Sigmoid colon (tissue), 7 donors: ENCODE data around the gene PIK3R5. TPM values are rescaled to one million over a fixed set of nuclear protein-coding genes. Genes with fewer than 3 reads are reported as not detected.
A peak's percentile ranks its signal among the peaks of the same experiment; 100 is the strongest.

Experiments
- DNase-seq: peaks from one replicate; pipeline ENCODE4 v3.0.0-alpha.2; 2019
- H3K27ac ChIP-seq, 4 donors: fragments of 200-600 bp; sonication (generic); one replicate each; pipeline ENCODE4 v1.5.1; 2016 to 2019; ENCODE audit warnings: mild to moderate bottlenecking in 1 of 4
- H3K27me3 ChIP-seq, 3 donors: fragments of 200-600 bp; sonication (generic); one replicate each; pipeline ENCODE4 v1.5.1; 2019; ENCODE audit warnings: mild to moderate bottlenecking in 1 of 3
- H3K36me3 ChIP-seq, 4 donors: fragments of 200-600 bp; sonication (generic); one replicate each; pipeline ENCODE4 v1.5.1; 2016 to 2019
- H3K4me1 ChIP-seq, 4 donors: fragments of 200-600 bp; sonication (generic); one replicate each; pipeline ENCODE4 v1.5.1; 2017 to 2019
- H3K4me3 ChIP-seq, 4 donors: fragments of 200-600 bp; sonication (generic); one replicate each; pipeline ENCODE4 v1.5.1; 2017 to 2019; ENCODE audit warnings: mild to moderate bottlenecking in 2 of 4, moderate library complexity in 1 of 4
- H3K9me3 ChIP-seq, 4 donors: fragments of 200-600 bp in 3 of 4; sonication (generic) in 3 of 4; one replicate each; pipeline versions ENCODE4 v1.5.1 to v1.6.1; 2013 to 2019
- CTCF ChIP-seq, 4 experiments: fragments of 450-650 bp in 3 of 4; fragments of 200-600 bp in 1 of 4; IDR thresholded peaks; one replicate each; pipeline ENCODE4 v1.5.1; 2016 to 2019; ENCODE audit warnings: antibody characterized with exemption in 4 of 4, mild to moderate bottlenecking in 3 of 4, moderate library complexity in 2 of 4
- EP300 ChIP-seq, 4 donors: sonication (generic); formaldehyde crosslinking; IDR thresholded peaks; one replicate each; pipeline ENCODE4 v1.6.1; 2017; ENCODE audit warnings: antibody characterized with exemption in 4 of 4
- POLR2A ChIP-seq, 2 donors: fragments of 450-650 bp; IDR thresholded peaks; one replicate each; pipeline ENCODE4 v1.6.1; 2016; ENCODE audit warnings: antibody characterized with exemption in 2 of 2, mild to moderate bottlenecking in 2 of 2, moderate library complexity in 2 of 2
- POLR2AphosphoS5 ChIP-seq, 4 donors: sonication (generic); formaldehyde crosslinking; IDR thresholded peaks; one replicate each; pipeline ENCODE4 v1.6.1; 2017; ENCODE audit warnings: antibody characterized with exemption in 4 of 4
- WGBS, 2 donors: extraction: QIAGEN DNeasy Blood & Tissue Kit; methylation state at CpG; one replicate each; pipeline ENCODE4 v1.1.7; 2013; 5-methylcytosine and 5-hydroxymethylcytosine counted together
- intact Hi-C: fragments of 100-400 bp; cut with DNase I; formaldehyde crosslinking; loops from one replicate; pipeline ENCODE4 v1.15.1; 2023
- polyA plus RNA-seq, 3 donors: library from polyadenylated mRNA; stranded (reverse); fragments of 200-250 nt; gene quantifications; one replicate each; pipeline ENCODE4 v1.2.3, GENCODE V29; 2013
- total RNA-seq, 4 donors: library from RNA; depleted of rRNA; stranded (reverse); fragments of >200 nt; gene quantifications; one replicate each; pipeline ENCODE4 v1.1.0, GENCODE V29; 2016
- donor health status: healthy with polysubstance abuse.
- donor health status: Bipolar disorder and iron deficiency.
- donor health status: healthy.

PIK3R5 gene
- total and polyA plus RNA-seq, 7 donors: 2.4 to 13.6 (median 8.2) TPM

GRCh38 chr17:8925141-8925540, 40.4 kb downstream of the PIK3R5 start:
- H3K9me3 ChIP-seq: peaks cover 5 to 26% (median 10%) of the 10 kb centered on the region in 4 donors
- H3K4me3 ChIP-seq: no peak overlapping the region
- H3K4me1 ChIP-seq: no peaks in the 10 kb centered on the region
- H3K27ac ChIP-seq: no peak overlapping the region
- no peak for DNase-seq
- no peaks in the 10 kb centered on the region for H3K36me3 ChIP-seq
- TF ChIP-seq POLR2A (IDR thresholded peaks at IDR 0.05) (no peak), CTCF (IDR thresholded peaks at IDR 0.05) (no peak), POLR2AphosphoS5 (IDR thresholded peaks at IDR 0.05) (no peak), EP300 (IDR thresholded peaks at IDR 0.05) (no peak)
- intact Hi-C loops: no loop called here
- no peaks in the 10 kb centered on the region for H3K27me3 ChIP-seq

GRCh38 chr17:8924595-8924994, 40.9 kb downstream of the PIK3R5 start:
- TF ChIP-seq POLR2A (IDR thresholded peaks at IDR 0.05) (no peak), POLR2AphosphoS5 (IDR thresholded peaks at IDR 0.05) (no peak), CTCF (IDR thresholded peaks at IDR 0.05) (no peak), EP300 (IDR thresholded peaks at IDR 0.05) (no peak)
- 73 to 76% methylated on average over 6 of the region's 6 CpGs for WGBS, 2 donors
- no peak overlapping the region for H3K27ac ChIP-seq
- no peaks in the 10 kb centered on the region for H3K4me1 ChIP-seq
- no peak overlapping the region for H3K4me3 ChIP-seq
- H3K9me3 ChIP-seq: peaks cover 5 to 22% (median 10%) of the 10 kb centered on the region in 4 donors
- DNase-seq: no peak
- no peaks in the 10 kb centered on the region for H3K36me3 ChIP-seq
- H3K27me3 ChIP-seq: no peaks in the 10 kb centered on the region
- intact Hi-C loops: no loop called here

GRCh38 chr17:8923762-8924161, 41.7 kb downstream of the PIK3R5 start:
- 80 to 100% methylated on average over 1 of the region's 1 CpG for WGBS, 2 donors

GRCh38 chr17:8922928-8923327, 42.6 kb downstream of the PIK3R5 start:
- peaks cover 2 to 12% (median 5%) of the 10 kb centered on the region in 4 donors for H3K9me3 ChIP-seq
- TF ChIP-seq POLR2A (IDR thresholded peaks at IDR 0.05) (no peak), EP300 (IDR thresholded peaks at IDR 0.05) (no peak), CTCF (IDR thresholded peaks at IDR 0.05) (no peak), POLR2AphosphoS5 (IDR thresholded peaks at IDR 0.05) (no peak)
- H3K27ac ChIP-seq: peak overlapping the region in 2 of 4 donors; percentile 42 to 59
- H3K4me3 ChIP-seq: no peak overlapping the region
- no peaks in the 10 kb centered on the region for H3K4me1 ChIP-seq
- H3K36me3 ChIP-seq: no peaks in the 10 kb centered on the region
- WGBS, 2 donors: 75 to 87% methylated on average over 4 of the region's 4 CpGs
- DNase-seq: no peak
- no peaks in the 10 kb centered on the region for H3K27me3 ChIP-seq
- intact Hi-C loops: no loop called here

More at GRCh38 chr17:8923762-8924161, 41.7 kb downstream of the PIK3R5 start:
- intact Hi-C loops: no loop called here
- Histone ChIP-seq H3K4me1 (no peaks in the 10 kb centered on the region), H3K27ac (peak overlapping the region in 1 of 4 donors; percentile 59), H3K4me3 (no peak overlapping the region), H3K9me3 (peaks cover 5 to 18% (median 9%) of the 10 kb centered on the region in 4 donors), H3K27me3 (no peaks in the 10 kb centered on the region), H3K36me3 (no peaks in the 10 kb centered on the region)
- no peak for TF ChIP-seq POLR2AphosphoS5 (IDR thresholded peaks at IDR 0.05)
- no peak for DNase-seq

- Histone ChIP-seq H3K9me3 (peaks cover 0 to 10% (median under 1%) of the 10 kb centered on the region in 4 donors), H3K4me3 (no peak overlapping the region), H3K4me1 (no peaks in the 10 kb centered on the region), H3K36me3 (no peaks in the 10 kb centered on the region), H3K27me3 (no peaks in the 10 kb centered on the region), H3K27ac (peak overlapping the region in 2 of 4 donors; percentile 42 to 59)
- TF ChIP-seq POLR2AphosphoS5 (IDR thresholded peaks at IDR 0.05) (peak in 2 of 4 donors; percentile 40 to 52), CTCF (IDR thresholded peaks at IDR 0.05) (no peak), POLR2A (IDR thresholded peaks at IDR 0.05) (no peak), EP300 (IDR thresholded peaks at IDR 0.05) (peak in 1 of 4 donors; percentile 17)
- WGBS, 2 donors: 63 to 66% methylated on average over 6 of the region's 6 CpGs
- intact Hi-C loops: no loop called here
- DNase-seq: no peak
Observed at GRCh38 chr17:8922451-8922850, 43.1 kb downstream of the PIK3R5 start.
